ENCODE results near the gene HSPB8.

GRCh38 chr12:119154435-119154818, 24.3 kb upstream of the HSPB8 start:
- TF ChIP-seq CTCF (IDR thresholded peaks at IDR 0.05; ENCODE audit: insufficient read depth, low read length) (no peak), GABPA (IDR thresholded peaks at IDR 0.05; ENCODE audit: low read depth) (no peak), POLR2AphosphoS5 (IDR thresholded peaks at IDR 0.05; ENCODE audit: low read depth) (no peak), REST (IDR thresholded peaks at IDR 0.05; ENCODE audit: insufficient replicate concordance, low read depth) (no peak), SPI1 (IDR thresholded peaks at IDR 0.05; ENCODE audit: borderline replicate concordance, low read depth) (no peak)
